Stimulated activated CD4-positive, alpha-beta T cell treated with anti-CD3 and anti-CD28 coated beads, Interleukin-4, amount 100 ng/mL, for 1 hour (primary cell): ENCODE measurements around the gene SUSD2.

Experiments used
- DNase-seq: peaks from one replicate; pipeline ENCODE4 v3.0.0-alpha.2; 2020

The SUSD2 gene

DNA sequence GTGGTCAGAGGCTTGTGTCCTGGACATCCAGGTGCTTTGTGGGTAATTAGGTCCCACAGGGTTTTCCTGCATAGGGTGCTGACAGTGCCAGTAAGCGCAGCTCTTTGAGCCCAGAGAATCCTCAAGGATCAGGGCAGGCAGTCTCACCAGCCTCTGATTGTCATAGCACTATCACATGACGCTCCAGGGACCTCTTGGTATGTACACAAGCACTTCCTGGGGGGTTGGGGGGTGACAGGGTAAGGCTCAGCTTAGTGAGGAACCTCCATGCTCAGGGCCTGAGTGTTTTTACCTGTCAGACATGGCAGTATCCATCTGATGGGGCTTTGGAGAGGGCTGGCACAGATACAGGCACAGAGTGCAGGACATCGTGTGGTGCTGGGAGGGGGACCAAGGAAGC lies 27.9 kb upstream of the SUSD2 start:
- no peak for DNase-seq

- no peak for DNase-seq
Measured at GRCh38 chr22:24153959-24154358, 27.3 kb upstream of the SUSD2 start.

- DNase-seq: no peak
Measured at GRCh38 chr22:24154826-24155225, 26.5 kb upstream of the SUSD2 start.

- DNase-seq: peak; percentile 55
Measured at GRCh38 chr22:24155627-24156140, 25.6 kb upstream of the SUSD2 start.

- peak; percentile 73 for DNase-seq
Measured at GRCh38 chr22:24156141-24156912, 25.0 kb upstream of the SUSD2 start.

GRCh38 chr22:24156913-24157821 lies 24.1 kb upstream of the SUSD2 start:
- peak; percentile 74 for DNase-seq

DNA sequence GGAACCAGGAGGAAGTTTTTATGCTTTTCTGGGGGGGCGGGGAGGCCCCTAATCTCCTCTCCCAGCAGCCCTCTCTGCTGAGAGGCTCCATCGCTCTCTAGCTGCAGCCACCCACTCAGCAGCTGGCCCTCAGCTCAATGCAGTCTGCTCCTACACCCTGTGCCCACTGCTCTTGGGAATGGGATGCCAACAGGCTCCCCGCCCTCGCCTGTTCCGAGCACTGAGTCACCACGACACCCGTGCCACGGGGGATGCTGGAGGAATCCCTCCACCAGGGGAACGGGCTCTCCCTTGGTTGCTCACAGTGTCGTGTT lies 23.5 kb upstream of the SUSD2 start:
- no peak for DNase-seq

DNA sequence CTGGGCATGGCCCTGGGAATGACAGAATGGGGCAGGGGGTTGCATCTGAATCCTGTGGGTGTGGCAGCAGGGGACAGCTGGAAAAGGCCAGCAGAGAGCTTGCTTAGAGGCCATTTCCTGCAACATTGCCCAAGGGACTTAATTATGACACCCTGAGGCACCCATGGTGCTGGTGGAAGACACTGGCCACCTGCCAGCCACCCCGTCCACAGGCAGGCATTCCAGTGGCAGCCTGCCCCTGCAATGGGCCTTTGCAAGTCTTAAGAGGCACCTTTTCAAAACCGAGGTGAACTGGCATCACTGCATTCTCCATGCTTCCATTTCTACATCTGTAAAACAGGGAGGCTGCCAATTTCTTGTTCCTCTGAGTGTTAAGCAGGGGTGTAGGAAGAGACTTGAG lies 21.6 kb upstream of the SUSD2 start:
- DNase-seq: no peak

GRCh38 chr22:24160546-24160945 lies 20.7 kb upstream of the SUSD2 start:
- no peak for DNase-seq

DNA sequence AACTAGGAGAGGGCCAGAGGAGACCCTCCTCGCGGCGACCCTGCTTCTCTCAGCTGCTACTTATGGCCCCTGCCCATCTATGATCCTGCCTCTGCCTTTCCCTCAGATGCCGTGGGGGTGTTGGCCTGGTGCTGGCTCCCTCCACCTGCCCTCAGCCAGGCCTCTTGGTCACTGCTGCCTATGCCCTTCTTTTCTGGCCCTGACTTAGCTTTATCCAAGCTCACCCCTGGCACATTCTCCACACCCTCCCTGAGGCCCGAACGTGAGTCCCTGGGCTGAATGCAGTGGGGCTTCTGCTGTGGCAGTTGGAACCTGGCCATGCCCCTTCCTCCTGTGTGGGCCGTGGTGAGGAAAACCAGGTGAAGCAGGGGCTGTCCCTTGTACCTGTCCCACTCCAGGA lies 19.8 kb upstream of the SUSD2 start:
- DNase-seq: no peak

GRCh38 chr22:24161909-24162308 lies 19.4 kb upstream of the SUSD2 start:
- no peak for DNase-seq

GRCh38 chr22:24162436-24162835 lies 18.9 kb upstream of the SUSD2 start:
- DNase-seq: no peak

DNA sequence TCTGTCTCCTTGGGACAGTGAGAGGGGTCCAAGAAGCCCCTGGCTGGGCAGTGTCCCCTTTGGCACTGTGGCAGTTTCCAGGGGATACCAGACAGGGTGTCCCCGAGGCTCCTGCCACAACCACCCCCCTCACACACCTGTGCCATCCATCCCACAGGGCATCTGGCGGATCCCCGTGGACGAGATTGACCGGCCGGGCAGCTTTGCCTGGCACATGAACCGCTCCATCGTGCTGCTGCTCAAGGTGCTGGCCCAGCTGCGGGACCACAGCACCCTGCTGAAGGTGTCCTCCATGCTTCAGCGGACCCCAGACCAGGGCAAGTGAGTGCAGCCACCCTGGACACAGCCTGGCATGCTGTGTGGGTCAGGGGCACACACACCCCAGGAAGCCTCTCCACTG lies 17.0 kb upstream of the SUSD2 start:
- DNase-seq: no peak

- no peak for DNase-seq
Measured at GRCh38 chr22:24164940-24165339, 16.3 kb upstream of the SUSD2 start.

DNA sequence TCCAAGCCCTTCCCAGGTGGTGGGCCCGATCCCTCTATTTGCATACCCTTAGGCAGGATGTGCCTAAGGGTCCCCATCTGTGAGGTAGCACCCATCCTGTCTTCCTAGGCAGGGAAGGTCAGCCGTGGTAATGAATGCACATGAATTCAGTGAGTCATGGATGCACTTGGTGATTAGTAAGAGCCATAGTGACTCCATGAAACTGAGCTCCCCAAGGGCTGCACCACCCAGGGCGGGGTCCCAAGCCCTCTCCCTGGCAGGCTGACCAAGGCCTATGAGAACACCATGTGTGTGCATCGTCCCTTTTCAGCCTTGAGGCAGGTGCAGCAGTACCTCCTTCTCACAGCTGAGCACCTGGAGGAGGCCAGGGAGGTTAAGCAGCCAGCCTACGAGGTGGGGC lies 15.6 kb upstream of the SUSD2 start:
- no peak for DNase-seq

DNA sequence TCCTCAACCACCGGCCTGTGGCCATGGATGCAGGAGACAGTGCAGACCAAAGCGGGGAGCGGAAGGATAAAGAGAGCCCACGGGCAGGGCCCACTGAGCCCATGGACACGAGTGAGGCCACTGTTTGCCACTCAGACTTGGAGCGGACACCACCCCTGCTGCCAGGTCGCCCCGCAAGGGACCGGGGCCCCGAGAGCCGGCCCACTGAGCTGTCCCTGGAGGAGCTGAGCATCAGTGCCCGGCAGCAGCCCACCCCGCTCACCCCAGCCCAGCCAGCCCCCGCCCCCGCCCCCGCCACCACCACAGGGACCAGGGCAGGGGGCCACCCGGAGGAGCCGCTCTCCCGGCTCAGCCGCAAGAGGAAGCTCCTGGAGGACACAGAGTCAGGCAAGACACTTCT lies 14.5 kb upstream of the SUSD2 start:
- DNase-seq: no peak

DNA sequence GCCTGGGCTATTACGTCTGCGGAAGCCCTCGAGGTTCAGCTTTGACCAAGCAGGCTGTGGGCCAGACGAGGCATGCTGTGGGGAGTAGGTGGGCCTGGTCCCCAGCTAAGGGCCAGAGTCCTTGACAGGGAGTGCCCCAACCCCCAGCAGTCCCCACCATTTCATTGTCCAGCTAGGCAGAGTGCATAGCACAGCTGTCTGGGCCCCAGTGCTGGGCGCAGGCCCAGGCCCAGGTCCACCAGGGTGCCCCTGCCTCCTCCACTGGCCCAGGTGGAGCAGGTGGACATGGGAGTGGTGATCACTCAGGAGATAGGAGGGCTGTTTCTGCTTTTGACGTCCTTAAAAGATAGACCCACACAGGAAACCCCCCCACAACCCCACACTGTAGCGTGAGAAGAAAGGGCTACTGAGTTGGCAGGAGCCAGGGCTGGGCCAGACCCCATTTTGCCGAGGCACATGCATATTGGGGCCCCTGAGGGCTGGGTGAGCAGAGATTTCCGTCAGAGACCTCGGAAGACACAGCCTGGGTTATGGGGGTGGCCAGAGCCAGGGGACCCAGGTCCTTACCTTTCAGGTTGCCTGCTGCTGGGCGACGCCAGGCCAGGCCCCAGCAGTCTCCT lies 11.7 kb upstream of the SUSD2 start:
- no peak for DNase-seq

DNA sequence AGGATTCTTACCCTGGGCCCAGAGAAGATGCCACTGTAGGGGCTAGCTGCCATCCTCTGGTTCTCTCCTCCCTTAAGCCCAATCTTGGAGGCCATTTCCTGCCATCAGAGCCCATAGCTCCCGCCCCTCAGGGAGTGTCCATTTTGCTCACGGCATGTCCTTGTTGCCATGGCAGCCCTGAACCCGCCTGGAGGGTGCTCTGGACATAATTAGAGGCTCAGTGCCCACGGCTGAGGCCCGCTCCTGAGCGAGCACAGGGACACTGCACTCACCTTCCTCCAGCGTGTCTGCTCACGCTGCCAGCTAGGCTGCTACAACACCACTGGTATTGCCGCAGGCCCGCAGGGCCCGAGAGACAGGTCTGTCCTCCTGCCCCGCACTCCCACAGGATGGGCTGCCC lies 11.1 kb upstream of the SUSD2 start:
- no peak for DNase-seq

DNA sequence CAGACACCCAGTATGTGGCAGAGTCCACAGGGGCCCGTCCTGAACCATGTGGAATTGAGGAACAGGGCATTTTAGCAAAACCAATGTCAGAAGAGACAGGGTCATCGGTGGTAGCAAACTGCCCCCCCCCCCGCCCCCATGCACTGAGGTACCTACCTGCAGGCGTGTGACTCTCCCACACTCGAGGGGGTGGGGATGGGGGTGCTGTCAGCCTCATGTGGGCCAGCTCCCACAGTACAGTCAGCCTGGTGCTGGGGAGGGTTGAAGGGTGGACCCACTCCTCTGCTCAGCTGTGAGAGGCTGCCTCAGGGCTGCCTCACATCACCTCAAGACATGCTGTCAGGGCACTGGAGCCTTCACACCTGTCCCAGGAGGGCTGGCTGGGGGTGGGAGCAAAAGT lies 10.7 kb upstream of the SUSD2 start:
- DNase-seq: no peak

- DNase-seq: no peak
Measured at GRCh38 chr22:24171822-24172221, 9.5 kb upstream of the SUSD2 start.

DNA sequence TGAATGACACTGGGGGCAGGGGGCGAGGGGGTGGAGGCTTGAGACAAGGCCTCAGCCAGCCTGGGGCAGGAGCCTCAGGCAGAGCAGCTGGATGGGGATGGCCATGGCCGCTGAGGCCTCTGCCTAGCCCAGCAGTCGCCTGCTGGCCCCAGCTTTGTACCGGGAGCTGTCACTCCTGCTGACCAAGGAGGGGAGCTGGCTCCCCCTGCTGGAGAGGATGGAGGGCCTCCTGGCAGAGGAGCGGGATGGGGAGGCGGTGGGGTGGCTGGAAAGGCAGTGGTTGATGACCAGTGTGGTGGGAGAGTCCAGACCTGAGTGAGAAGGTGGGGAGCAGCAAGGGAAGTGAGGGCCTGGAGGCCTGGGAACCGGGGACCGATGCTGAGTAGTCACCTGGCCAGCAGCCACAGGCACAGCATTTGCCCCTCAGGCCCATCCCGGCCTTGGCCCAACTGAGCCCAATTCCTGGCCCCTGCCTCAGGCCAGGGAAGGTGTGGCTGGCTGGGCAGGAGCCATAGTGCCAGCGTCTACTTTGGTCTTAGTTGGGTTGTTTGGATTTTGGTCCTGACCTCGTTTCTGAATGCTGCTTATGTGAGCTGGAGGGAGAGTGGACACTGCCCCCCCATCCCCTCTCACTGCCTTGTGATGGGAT lies 6.0 kb upstream of the SUSD2 start:
- peak; percentile 65 for DNase-seq

DNA sequence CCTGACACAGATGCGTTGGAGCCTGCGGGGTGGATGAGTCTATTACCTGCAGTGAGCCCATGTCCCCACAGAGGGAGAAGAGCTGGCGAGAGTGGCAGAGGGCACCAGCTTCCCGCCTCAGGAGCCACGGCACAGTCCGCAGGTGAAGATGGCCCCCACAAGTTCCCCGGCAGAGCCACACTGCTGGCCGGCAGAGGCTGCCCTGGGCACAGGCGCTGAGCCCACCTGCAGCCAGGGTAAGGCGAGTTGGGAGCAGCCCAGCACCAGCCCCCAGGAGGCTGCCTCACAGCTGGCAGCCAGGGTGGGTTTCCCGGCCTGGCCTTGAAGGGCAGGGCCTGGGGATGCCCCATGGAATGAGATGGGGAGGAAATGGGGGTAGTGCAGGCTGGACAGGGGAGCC lies 5.2 kb upstream of the SUSD2 start:
- no peak for DNase-seq

- no peak for DNase-seq
Measured at GRCh38 chr22:24176630-24177029, 4.7 kb upstream of the SUSD2 start.
